EL (cell line): ENCODE measurements around the gene FLACC1.
"Not testable (repeated sequence)": the region's sequence is repeated elsewhere in the genome, so short reads cannot be mapped to it uniquely, and the experiment has no call there.

Experiments used
- DNase-seq: peaks from one replicate; pipeline ENCODE4 v3.0.0-alpha.2; 2016

FLACC1 gene

DNA sequence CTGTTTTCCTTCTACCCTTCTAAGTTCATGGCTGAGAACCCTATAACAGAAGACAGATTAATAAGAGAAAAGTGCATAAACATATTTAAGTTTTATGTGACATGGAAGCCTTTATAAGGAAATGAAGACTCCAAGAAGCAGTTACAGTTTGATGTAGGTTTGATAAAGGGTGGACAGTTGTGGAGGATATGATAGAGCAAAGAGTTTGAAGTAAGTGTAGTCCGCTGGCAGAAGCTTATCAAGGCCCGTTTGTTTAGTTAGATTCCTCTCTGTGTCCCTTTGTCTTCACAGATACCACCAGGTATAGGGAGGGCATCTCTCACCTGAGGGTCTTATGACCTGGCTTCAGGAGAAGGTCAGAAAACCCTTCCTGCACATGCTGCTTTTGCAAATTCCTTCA, 107.3 kb downstream of the FLACC1 start:
- DNase-seq: no peak

DNA sequence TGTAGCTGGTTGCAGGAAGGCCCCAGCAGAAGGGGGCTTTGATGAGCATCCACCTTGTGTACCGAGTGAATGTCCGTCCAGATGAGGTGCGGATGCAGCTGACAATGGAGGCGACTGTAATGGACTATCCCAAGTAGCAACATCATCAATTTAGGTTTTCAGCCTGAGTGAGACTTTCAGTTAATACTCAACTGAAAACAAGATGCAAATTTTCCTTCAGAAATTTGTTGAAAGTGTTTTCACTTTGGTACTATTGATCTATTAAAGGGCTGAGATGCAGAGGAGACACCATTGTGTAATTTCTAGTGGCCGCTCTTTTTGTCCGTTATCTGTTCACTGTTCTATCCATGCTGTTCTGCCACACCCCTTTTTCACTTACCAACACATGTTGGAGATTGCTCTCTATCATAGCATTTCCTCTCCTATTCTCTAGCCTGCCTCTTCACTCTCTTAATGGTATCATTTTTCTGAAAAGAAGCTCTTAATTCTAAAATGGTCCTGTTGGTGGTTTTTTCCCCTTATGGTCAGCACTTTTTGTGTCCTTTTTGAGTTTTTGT, 108.8 kb downstream of the FLACC1 start:
- DNase-seq: no peak

DNA sequence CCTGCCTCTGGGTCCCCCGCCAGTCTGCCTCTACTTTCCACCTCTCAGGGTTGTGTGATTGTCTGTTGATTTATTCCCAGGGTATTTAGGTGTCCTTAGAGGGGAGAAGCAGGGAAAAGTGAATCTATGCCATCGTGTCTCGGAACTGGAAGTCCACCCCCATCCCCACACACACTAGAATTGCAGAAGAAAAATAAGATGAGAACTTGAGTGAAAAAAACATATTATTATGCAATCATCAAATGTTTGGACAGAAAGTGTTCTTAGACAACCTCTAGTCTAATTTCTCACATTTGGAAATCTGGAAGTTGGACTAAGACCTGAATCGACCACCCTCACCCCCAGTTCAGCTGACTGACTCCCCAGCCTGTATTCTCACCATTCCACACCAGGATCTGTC, 110.9 kb downstream of the FLACC1 start:
- no peak for DNase-seq

DNA sequence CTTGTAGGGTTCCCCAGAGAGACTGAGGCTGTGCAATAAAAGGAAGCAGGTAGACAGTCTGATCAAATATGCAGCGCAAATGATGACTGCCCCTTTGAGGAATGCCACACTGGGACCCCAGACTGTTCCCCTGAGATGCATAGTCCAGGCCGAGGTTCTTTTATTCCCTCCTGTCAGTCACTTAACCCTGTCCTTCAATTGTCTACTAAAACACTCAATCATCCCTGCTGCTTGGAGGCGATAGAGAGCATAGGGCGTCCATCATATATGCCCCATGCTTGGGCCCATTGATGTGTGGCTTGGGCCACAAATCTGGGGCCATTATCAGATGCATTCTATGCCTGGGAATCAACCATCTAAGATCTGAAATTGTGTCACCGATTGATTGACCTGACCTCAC, 112.3 kb downstream of the FLACC1 start:
- no peak for DNase-seq

DNA sequence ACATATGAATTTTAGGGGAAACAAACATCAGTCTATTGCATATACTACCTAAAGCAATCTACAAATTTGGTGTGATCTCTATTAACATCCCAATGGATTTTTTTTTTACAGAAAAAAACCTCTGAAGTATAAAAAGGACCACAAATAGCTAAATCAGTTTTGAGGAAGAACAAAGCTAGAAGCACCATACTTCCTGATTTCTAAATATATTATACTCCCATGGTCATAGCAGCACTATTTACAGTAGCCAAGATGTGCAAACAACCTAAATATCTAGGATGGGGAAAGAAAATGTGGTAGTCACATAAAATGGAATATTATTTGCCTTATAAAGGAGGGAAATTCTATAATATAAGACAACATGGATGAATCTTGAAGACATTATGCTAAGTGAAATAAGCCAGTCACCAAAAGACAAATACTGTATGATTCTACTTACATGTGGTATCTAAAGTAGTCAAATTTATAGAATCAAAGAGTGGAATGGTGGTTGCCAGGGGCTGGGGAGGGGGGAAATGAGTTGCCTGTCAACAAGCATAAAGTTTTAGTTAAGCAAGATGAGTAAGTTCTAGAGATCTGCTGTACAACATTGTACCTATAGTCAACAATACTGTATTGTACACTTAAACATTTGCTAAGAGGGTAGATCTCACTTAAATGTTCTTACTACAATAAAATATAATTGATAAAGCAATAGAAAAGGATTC, 114.4 kb downstream of the FLACC1 start:
- DNase-seq: no peak

DNA sequence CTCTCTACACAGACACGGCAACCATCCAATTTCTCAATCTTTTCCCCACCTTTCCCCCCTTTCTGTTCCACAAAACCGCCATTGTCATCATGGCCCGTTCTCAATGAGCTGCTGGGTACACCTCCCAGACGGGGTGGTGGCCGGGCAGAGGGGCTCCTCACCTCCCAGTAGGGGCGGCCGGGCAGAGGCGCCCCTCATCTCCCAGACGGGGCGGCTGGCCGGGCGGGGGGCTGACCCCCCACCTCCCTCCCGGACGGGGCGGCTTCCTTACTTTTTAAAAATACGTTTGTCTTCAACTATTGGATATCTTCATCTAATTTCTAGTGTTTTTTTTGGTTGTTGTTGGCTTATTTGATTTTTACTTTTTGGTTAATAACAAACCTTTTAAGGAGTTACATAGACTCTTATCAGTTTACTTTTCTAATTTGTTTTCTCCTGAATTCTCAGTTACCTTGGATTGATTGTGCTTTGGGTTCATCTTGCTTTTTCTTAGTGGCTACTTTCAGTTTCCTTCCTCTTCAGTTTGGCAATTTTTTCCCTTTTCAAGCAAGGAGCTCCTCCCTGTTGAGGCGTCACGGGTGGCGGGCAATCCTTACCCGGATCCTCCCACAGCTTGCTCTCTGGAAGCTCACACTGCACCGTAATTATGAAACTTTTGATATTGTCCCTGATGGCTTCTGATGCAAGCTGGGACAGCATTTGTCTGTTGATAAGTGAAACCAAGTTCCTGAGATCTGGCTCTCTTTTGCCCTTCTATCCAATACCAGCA, 117.8 kb downstream of the FLACC1 start:
- not testable (repeated sequence) for DNase-seq
